Left hindlimb (tissue), 1 donor: ENCODE measurements around the gene PIP4K2B.

Source experiments
- DNase-seq: peaks from one replicate; pipeline ENCODE4 v3.0.0-alpha.2; 2018

The PIP4K2B gene

GRCh38 chr17:38743556-38744171 lies 55.7 kb downstream of the PIP4K2B start:
- DNase-seq: no peak

DNA sequence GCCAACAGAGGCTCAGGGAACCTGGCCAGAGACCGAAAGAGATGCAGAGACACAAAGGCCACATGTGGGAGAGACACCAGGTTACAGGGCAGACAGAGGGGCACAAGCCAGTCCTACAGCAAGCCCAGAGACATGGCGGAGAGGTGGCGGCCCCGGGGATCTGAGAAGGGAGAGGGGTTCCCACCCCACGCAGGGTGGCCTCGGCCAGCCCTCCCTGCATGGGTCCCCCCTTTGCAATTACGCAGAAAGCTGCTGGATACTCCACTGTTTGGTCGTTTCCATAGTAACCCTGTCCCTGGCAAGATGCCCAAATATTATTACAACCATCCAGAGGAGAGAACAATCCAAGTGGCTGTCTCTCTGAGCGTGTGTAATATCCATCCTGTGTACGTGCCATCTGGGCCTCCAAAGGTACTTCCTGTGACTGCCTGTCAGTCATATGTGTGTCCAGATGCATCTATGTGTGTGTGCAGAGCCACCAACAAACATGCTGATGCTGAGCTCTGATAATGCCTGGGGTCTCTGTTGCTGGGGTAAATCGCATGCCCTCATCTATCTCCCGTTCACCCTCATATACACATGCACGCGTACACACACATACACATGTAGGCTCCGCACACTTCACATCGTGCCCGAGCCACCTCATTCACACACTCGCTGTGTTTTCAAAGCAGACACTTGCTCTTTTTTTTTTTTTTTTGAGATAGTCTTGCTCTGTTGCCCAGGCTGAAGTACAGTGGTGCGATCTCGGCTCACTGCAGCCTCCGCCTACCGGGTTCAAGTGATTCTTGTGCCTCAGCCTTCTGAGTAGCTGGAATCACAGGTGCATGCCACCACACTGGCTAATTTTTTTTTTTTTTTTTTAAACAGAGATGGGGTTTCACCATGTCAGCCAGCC lies 56.7 kb downstream of the PIP4K2B start:
- DNase-seq: peak; percentile 91

DNA sequence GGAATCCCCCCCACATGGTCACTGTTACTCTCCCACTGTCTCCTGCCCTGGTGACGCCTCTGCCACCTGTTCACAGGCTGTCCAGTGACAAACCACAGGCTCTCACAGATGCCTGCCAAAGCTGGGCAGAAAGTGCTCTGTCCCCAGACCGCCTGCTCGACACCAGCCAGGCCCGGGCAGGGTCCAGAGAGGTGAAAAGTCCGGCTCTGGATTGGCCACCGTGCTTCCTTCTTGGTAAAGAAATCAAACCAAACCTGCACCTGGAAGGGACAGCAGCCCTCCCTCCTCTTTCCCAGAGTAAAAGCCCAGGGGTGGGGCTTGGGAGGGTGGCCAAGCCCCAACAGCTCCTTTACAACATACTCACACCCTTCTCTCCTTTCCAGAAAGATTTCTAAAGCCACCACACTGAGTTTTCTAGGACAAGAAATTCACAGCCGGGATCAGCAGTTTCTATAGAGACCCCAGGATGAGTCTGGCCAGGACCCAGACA lies 57.4 kb downstream of the PIP4K2B start:
- peak; percentile 85 for DNase-seq

GRCh38 chr17:38741461-38741860 lies 57.9 kb downstream of the PIP4K2B start:
- peak; percentile 46 for DNase-seq

- DNase-seq: no peak
Observed at GRCh38 chr17:38740806-38741205, 58.5 kb downstream of the PIP4K2B start.

- DNase-seq: no peak
Observed at GRCh38 chr17:38740044-38740443, 59.3 kb downstream of the PIP4K2B start.

DNA sequence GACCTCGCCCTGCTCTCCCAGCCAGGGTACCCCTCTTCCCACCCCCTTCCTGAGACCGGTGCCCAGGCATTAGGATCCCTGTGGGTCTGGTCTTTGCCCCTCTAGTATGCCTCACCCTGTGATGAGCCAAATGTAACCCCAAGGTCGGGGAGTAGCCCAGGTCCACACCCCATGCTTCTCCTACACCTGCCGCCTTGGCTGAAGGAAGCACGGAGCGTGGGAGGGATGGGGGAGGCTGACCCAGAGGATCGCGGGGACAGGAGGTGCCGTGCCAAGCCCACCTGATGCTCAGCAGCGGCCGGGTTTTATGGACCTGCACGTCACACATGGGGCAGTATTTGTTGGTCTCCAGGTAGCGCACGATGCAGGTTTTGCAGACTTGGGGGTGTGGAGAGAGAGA lies 60.1 kb downstream of the PIP4K2B start:
- DNase-seq: peak; percentile 23

DNA sequence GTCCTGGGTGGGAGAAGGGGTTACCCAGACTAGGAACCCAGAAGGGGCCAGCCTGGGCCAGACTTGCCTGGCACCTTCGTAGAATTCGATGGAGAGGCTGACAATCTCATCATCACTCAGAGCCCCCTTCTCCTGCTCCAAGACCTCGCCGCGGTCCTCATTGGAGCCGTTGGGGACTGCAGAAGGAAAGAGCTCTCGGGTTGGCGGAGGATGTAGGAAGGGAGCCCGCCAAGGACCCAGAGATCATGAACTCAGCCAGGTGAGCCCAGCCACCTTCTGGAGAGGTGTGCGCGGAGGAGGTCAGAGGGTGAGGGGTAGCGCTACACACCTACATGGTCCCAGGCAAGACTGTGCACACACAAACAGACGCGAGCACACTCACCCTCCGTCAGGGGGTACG lies 60.7 kb downstream of the PIP4K2B start:
- peak; percentile 21 for DNase-seq

GRCh38 chr17:38738007-38738662 lies 61.2 kb downstream of the PIP4K2B start:
- no peak for DNase-seq

DNA sequence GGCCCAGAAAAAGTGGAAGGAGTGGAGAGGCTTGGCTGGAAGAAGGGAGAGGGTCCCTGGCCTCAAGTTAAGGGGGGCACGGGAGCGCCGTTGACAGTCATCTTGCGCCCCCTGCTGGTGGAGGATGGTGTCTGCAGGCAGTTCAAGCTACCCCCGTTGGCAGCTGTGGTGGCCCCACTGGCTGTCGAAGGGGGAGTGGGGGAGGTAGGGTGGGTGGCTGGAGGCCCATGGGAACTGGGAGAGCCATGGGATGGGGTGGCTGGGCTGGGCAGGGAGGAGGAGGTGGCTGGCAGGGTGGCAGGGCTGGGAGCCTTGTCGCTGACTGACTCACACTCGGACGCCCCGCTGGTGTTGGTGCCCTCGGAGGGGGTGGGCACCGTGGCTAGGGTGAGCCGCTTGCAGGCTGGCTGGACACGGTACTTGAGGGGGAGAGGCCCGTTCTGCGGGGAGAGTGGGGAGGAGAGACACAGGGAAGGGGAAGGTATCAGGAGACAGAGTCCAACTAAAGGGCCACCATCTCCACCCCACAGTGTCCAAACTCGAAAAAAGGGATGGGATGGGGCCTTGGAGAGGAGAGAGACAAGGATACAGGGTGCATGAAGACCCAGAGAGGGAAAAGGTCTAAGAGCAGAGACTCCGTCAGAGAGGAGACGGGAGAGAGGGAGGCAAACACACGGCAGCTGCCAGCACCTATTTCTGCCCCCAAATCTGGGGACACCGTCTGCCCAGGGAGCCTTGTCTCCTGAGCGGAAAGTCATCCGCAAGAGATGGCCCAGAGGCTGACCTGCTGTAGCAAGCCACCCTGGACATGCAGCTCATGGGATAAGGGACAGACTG lies 64.0 kb downstream of the PIP4K2B start:
- peak; percentile 68 for DNase-seq

DNA sequence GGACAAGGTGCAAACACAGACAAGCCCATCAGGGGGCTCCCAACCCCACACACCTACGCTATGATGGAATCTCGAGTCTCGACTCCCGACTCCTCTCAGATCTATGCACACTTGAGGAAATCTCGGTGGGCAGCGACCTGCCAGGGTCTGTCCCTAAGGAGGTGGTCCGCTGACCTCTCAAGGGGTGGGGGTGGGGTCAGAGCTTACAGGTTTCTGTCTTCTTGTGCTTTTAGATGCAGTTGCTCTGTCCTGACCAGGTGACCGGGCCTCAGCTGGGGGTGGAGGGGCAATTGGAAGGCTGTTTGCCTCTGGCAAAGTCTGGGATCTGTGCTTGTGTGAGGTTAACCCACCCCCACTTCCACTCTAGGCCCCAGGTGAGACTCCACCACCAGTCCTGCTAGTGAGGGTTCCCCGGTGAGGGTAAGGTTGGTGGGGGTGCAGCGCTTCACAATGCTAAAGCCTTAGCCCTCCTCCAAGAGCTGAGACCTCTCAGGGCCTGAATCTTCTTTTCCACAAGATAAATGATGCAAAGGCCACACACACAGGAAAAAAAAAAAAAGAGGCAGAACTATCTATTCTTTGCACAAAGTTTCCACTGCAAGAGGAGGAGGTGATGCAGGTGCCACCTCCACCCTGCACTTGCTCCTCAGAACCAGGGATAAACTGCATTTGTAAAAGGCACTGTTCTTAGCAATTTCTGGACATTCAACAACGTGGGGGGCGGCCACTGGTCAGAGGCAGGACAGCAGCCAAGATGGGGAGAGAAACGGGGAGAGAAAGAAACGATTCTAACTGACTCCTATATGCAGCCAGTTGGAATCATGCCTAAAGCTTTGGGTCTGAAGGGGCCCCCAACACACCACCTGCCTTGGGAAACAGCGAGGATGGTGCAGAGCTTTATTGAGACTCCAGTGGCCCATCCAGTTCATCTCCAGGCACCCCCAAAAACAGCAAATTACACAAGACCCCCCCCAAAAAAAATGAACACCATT lies 65.1 kb downstream of the PIP4K2B start:
- no peak for DNase-seq

DNA sequence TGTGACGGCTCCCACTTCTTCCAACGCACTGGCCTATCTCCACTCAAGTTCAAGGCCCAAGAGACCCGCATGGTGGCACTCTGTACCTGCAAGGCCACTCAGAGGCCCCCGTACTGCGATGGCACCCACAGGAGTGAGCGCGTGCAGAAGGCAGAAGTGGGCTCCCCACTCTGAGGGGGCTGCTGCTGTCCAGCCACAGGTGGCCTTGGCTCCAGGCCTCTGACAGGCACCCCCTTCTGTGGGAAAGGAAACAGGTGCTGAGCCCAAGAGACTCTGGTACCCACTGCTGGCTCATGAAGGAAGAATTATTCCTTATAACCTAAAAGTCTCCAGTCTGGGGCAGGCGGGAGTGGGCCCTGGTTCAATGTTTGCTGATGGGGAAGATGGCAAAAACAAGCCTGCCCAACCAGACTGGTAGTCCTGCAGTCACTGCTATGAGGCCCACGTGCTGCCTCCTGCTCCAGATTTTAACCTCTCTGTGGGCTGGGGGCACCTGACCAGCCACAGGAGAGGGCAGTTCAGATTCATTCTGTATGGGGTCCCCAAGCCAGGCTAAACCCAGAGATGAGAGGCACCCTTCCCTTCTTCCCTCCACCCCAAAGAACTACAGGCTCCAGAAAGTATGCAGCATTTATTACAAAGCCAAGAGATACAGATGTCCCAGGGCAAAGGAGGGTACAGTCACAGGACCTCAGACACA lies 65.9 kb downstream of the PIP4K2B start:
- no peak for DNase-seq

DNA sequence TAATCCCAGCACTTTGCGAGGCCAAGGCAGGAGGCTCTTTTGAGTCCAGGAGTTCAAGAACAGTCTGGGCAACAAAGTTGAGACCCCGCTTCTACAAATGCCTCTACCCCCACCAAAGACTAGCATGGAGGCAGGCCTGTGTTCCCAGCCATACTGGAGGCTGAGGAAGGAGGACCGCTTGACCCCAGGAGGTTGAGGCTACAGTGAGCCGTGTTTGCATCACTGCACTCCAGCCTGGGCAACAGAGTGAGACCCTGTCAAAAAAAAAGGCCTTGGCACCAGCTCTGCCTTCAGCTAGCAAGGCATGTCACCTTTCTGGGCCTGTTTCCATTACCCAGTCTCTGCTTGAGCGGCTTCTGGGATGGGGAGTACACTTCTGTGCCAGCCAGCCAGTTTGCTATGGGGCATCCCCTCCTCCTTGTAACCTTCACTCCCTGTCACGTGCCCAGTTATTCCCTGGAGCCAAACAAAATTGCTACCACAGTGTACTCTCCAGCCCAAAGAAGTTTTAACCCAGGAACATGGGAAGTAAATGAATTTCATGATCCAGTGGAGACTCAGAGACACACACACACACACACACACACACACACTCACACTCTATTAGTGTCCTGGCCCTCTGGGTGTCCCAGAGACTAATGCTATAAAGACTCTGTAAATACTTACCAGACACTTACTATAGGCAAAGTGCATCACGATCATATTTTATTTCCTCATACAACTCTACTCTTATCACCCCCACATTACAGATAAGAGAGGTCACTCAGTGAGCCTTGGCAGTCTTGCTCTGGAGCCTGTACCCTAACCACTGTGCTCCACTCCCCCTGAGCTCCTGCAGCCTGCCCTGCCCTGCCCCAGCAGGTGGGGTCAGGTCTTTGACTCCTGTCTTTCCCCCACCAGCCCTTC lies 66.7 kb downstream of the PIP4K2B start:
- no peak for DNase-seq

- DNase-seq: no peak
Observed at GRCh38 chr17:38731526-38732294, 67.6 kb downstream of the PIP4K2B start.

- peak; percentile 60 for DNase-seq
Observed at GRCh38 chr17:38730526-38731379, 68.6 kb downstream of the PIP4K2B start.

- peak; percentile 85 for DNase-seq
Observed at GRCh38 chr17:38729886-38730525, 69.3 kb downstream of the PIP4K2B start, which contains the start of gene CISD3. Gene CISD3, plus strand, starts transcription at chr17:38730341. Its CDS starts 18 bp downstream, at chr17:38730359.

DNA sequence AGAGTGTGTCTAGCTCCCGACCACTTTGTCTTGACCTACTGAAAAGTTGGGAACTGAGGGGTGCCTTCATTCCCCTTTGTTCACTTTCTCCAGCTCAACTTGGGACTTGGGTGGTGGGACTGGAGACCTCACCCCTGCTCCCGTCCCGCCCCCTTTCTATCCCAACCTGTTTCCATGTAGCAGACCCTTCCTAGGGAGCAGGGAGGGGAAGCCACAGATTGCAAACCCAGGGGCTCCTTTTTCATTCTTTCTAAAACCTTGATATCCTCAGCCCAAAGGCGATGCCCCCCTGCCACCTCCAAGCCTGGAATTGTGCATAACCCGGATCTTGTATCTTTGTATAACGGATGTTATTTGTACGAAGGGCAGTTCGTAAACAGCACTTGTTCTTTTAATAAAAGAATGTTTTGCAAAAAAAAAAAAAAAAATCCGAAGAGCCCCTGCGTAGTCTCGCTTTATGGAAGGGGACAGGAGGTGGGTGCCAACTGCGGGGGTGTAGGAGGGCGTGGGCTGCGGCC lies 69.9 kb downstream of the PIP4K2B start:
- no peak for DNase-seq
